GOT3 (cell line): Measurements from ENCODE around the gene NCKAP5L.
A peak's percentile ranks its signal among the peaks of the same experiment; 100 is the strongest.
"Not testable (repeated sequence)": the region's sequence is repeated elsewhere in the genome, so short reads cannot be mapped to it uniquely, and the experiment has no call there.

Experiments
- DNase-seq: peaks from one replicate; lab custom pipeline; 2025; ENCODE audit warnings: mixed read lengths; lab: John Stamatoyannopoulos, UW

NCKAP5L gene

GRCh38 chr12:49828133-49829091 lies at the start of gene NCKAP5L:
Gene NCKAP5L, minus strand, starts transcription at chr12:49828413. Its CDS starts 24,369 bp downstream, at chr12:49804044.
- DNase-seq: peak; percentile 79

GRCh38 chr12:49877066-49877465 lies 48.9 kb upstream of the NCKAP5L start:
- no peak for DNase-seq

- no peak for DNase-seq
Observed at GRCh38 chr12:49876070-49876469, 47.9 kb upstream of the NCKAP5L start.

- no peak for DNase-seq
Observed at GRCh38 chr12:49875115-49875720, 47.0 kb upstream of the NCKAP5L start.

GRCh38 chr12:49874142-49874897 lies 46.1 kb upstream of the NCKAP5L start:
- no peak for DNase-seq

GRCh38 chr12:49873361-49873934 lies 45.2 kb upstream of the NCKAP5L start:
- DNase-seq: no peak

- DNase-seq: no peak
Observed at GRCh38 chr12:49872781-49873181, 44.6 kb upstream of the NCKAP5L start.

GRCh38 chr12:49872381-49872780 lies 44.2 kb upstream of the NCKAP5L start:
- DNase-seq: no peak

GRCh38 chr12:49871811-49872251 lies 43.6 kb upstream of the NCKAP5L start:
- not testable (repeated sequence) for DNase-seq

GRCh38 chr12:49871263-49871561 lies 43.0 kb upstream of the NCKAP5L start:
- DNase-seq: no peak

GRCh38 chr12:49870501-49871262 lies 42.5 kb upstream of the NCKAP5L start:
- DNase-seq: no peak

- no peak for DNase-seq
Observed at GRCh38 chr12:49869816-49870500, 41.7 kb upstream of the NCKAP5L start.

- no peak for DNase-seq
Observed at GRCh38 chr12:49868952-49869815, 41.0 kb upstream of the NCKAP5L start.

- no peak for DNase-seq
Observed at GRCh38 chr12:49868449-49868848, 40.2 kb upstream of the NCKAP5L start.

- DNase-seq: no peak
Observed at GRCh38 chr12:49867570-49868341, 39.5 kb upstream of the NCKAP5L start.

- DNase-seq: no peak
Observed at GRCh38 chr12:49866859-49867569, 38.8 kb upstream of the NCKAP5L start.

GRCh38 chr12:49865782-49866135 lies 37.5 kb upstream of the NCKAP5L start:
- DNase-seq: no peak

GRCh38 chr12:49865109-49865781 lies 37.0 kb upstream of the NCKAP5L start:
- no peak for DNase-seq
